WTC11 (cell line): Measurements from ENCODE around the gene CDH22. TPM values are rescaled to one million over a fixed set of nuclear protein-coding genes. Genes with fewer than 3 reads are reported as not detected.

Source experiments
- ATAC-seq: fragments of 200-7000 bp; cut with Tn5 transposase; 2 replicates; pipeline ENCODE4 v1.10.0; 2021; ENCODE audit warnings: mild to moderate bottlenecking, moderate library complexity
- CTCF ChIA-PET: fragments of 300-600 bp; sonication (Branson Sonifier 250); formaldehyde crosslinking; loops from one replicate; lab custom pipeline; 2021; ENCODE audit warnings: antibody characterized with exemption; lab: Charles Lee
- POLR2A ChIA-PET: fragments of 350-600 bp; sonication (Branson Sonifier 250); formaldehyde crosslinking; loops from one replicate; lab custom pipeline; 2021; ENCODE audit warnings: antibody characterized with exemption; lab: Charles Lee
- DNase-seq: peaks from one replicate; pipeline ENCODE4 v3.0.0; 2021; ENCODE audit warnings: low spot score
- H3K27ac Mint-ChIP-seq: 2 replicates; pipeline ENCODE4 v1.8.0; 2021; ENCODE audit warnings: mixed read lengths
- H3K27me3 Mint-ChIP-seq: 2 replicates; pipeline ENCODE4 v1.8.0; 2021; ENCODE audit warnings: low read depth, mild to moderate bottlenecking, moderate library complexity, mixed read lengths
- H3K36me3 Mint-ChIP-seq: 2 replicates; pipeline ENCODE4 v1.8.0; 2021; ENCODE audit warnings: mixed read lengths
- H3K4me1 Mint-ChIP-seq: 2 replicates; pipeline ENCODE4 v1.8.0; 2022; ENCODE audit warnings: mixed read lengths
- H3K4me3 Mint-ChIP-seq: 2 replicates; pipeline ENCODE4 v1.8.0; 2021; ENCODE audit warnings: mild to moderate bottlenecking, moderate library complexity, mixed read lengths
- H3K9me3 Mint-ChIP-seq: 2 replicates; pipeline ENCODE4 v1.8.0; 2021; ENCODE audit warnings: mixed read lengths
- AFF4 ChIP-seq: sonication (generic); formaldehyde crosslinking; IDR thresholded peaks from 2 replicates; pipeline ENCODE4 v1.8.1; 2023; ENCODE audit warnings: mild to moderate bottlenecking, missing genetic modification reagents, borderline replicate concordance
- ATF6 ChIP-seq: sonication (generic); formaldehyde crosslinking; IDR thresholded peaks from 2 replicates; pipeline ENCODE4 v1.8.1; 2023; ENCODE audit warnings: mild to moderate bottlenecking, missing genetic modification reagents
- CBFB ChIP-seq: sonication (generic); formaldehyde crosslinking; IDR thresholded peaks from 2 replicates; pipeline ENCODE4 v1.8.1; 2022; ENCODE audit warnings: mild to moderate bottlenecking, low read depth, missing genetic modification reagents
- CTCF ChIP-seq: fragments of 200-600 bp; IDR thresholded peaks from 2 replicates; pipeline ENCODE4 v1.8.0; 2022; ENCODE audit warnings: antibody characterized with exemption
- ELF4 ChIP-seq: sonication (generic); formaldehyde crosslinking; IDR thresholded peaks from 2 replicates; pipeline ENCODE4 v1.8.1; 2022; ENCODE audit warnings: low read depth, mild to moderate bottlenecking, moderate library complexity, missing genetic modification reagents
- EMX1 ChIP-seq: fragments of 250-450 bp; sonication (Bioruptor Pico); IDR thresholded peaks from 2 replicates; pipeline ENCODE4 v1.8.0; 2021; ENCODE audit warnings: mild to moderate bottlenecking
- IRF2 ChIP-seq: sonication (generic); formaldehyde crosslinking; IDR thresholded peaks from 2 replicates; pipeline ENCODE4 v1.8.0; 2022; ENCODE audit warnings: low read depth, missing genetic modification reagents, borderline replicate concordance
- MLX ChIP-seq: sonication (generic); formaldehyde crosslinking; IDR thresholded peaks from 2 replicates; pipeline ENCODE4 v1.8.1; 2023; ENCODE audit warnings: mild to moderate bottlenecking, missing genetic modification reagents, moderate library complexity
- NR3C1 ChIP-seq: sonication (generic); formaldehyde crosslinking; conservative IDR thresholded peaks from 2 replicates; pipeline ENCODE4 v1.8.1; 2023; ENCODE audit warnings: low read depth, mild to moderate bottlenecking, missing genetic modification reagents
- PRRX2 ChIP-seq: fragments of 250-450 bp; sonication (Bioruptor Pico); IDR thresholded peaks from 2 replicates; pipeline ENCODE4 v1.8.0; 2021; ENCODE audit warnings: mild to moderate bottlenecking
- TEAD1 ChIP-seq: sonication (generic); formaldehyde crosslinking; IDR thresholded peaks from 2 replicates; pipeline ENCODE4 v1.8.0; 2022; ENCODE audit warnings: mild to moderate bottlenecking, missing genetic modification reagents
- ZBTB21 ChIP-seq: sonication (generic); formaldehyde crosslinking; IDR thresholded peaks from 2 replicates; pipeline ENCODE4 v1.8.1; 2023; ENCODE audit warnings: mild to moderate bottlenecking, missing genetic modification reagents, borderline replicate concordance
- ZMAT4 ChIP-seq: fragments of 250-450 bp; sonication (Bioruptor Pico); IDR thresholded peaks from 2 replicates; pipeline ENCODE4 v1.9.0; 2021; ENCODE audit warnings: mild to moderate bottlenecking
- ZNF138 ChIP-seq: sonication (generic); formaldehyde crosslinking; conservative IDR thresholded peaks from 2 replicates; pipeline ENCODE4 v1.8.1; 2022; ENCODE audit warnings: mild to moderate bottlenecking, moderate library complexity, missing genetic modification reagents
- total RNA-seq: library from RNA; stranded (reverse); gene quantifications from 3 replicates; pipeline ENCODE4 v1.2.3, GENCODE V29; 2021
- TF ChIP-seq, protein P1 (sequence below): sonication (generic); formaldehyde crosslinking; IDR thresholded peaks from 2 replicates; pipeline ENCODE4 v1.8.0; 2022; ENCODE audit warnings: mild to moderate bottlenecking, missing genetic modification reagents
- TF ChIP-seq, protein P2 (sequence below): sonication (generic); formaldehyde crosslinking; conservative IDR thresholded peaks from 2 replicates; pipeline ENCODE4 v1.8.1; 2022; ENCODE audit warnings: mild to moderate bottlenecking, missing genetic modification reagents
- TF ChIP-seq, protein P3 (sequence below): sonication (generic); formaldehyde crosslinking; IDR thresholded peaks from 2 replicates; pipeline ENCODE4 v1.8.1; 2023; ENCODE audit warnings: mild to moderate bottlenecking, missing genetic modification reagents
- TF ChIP-seq, protein P4 (sequence below): fragments of 250-450 bp; sonication (Bioruptor Pico); IDR thresholded peaks from 2 replicates; pipeline ENCODE4 v1.9.0; 2021; ENCODE audit warnings: mild to moderate bottlenecking
- TF ChIP-seq, protein P5 (sequence below): sonication (generic); formaldehyde crosslinking; IDR thresholded peaks from 2 replicates; pipeline ENCODE4 v1.8.0; 2023; ENCODE audit warnings: missing genetic modification reagents, mild to moderate bottlenecking, borderline replicate concordance

Gene CDH22
- total RNA-seq, 1 experiment from 2014 or later, result 0.13 TPM

DNA sequence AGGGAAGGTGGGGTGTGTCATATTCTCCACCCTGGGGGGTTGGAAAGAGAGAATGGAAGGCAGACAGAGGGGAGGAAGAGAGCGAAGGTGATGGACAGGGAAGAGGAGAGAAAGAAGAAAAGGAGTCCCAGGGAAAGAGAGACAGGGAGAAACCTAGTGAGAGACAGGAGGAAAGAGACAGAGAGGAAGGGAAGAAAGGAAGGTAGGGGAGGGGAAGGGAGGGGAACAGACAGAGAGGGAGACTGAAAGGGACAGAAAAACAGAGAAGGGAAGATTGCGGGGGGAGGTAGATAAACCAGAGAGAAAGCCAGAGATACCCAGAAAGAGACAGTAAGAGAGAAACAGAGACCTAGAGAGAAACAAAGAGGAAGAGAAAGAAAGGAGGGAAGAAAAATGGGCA is 88.4 kb downstream of the CDH22 start:
- ATAC-seq (no peak), DNase-seq (no peak)
- Mint-ChIP-seq H3K36me3 (no peaks in the 10 kb centered on the region), H3K9me3 (no peaks in the 10 kb centered on the region), H3K4me3 (no peak overlapping the region), H3K4me1 (peaks cover 56% of the 10 kb centered on the region), H3K27ac (no peak overlapping the region), H3K27me3 (no peaks in the 10 kb centered on the region; the same call in 1 of the 2 replicates)
- POLR2A ChIA-PET, result no interaction called here
- CTCF ChIA-PET, result interaction anchor here (0.8 to 1.1 kb wide), 2 partner anchors 13 to 87 kb away, joined by 3 to 4 read pairs; no protein-coding TSS in a partner anchor
- TF ChIP-seq MLX (CRISPR knock-in tag), result no peak
- TF ChIP-seq CTCF, result no peak
- no peak for TF ChIP-seq TEAD1 (CRISPR knock-in tag)
- TF ChIP-seq ELF4 (CRISPR knock-in tag), result no peak
- no peak for TF ChIP-seq ZBTB21
- no peak for TF ChIP-seq PRRX2
- TF ChIP-seq ZNF138 (CRISPR knock-in tag), result no peak
- TF ChIP-seq EMX1 (CRISPR knock-in tag), result no peak
- TF ChIP-seq, protein P1, sequence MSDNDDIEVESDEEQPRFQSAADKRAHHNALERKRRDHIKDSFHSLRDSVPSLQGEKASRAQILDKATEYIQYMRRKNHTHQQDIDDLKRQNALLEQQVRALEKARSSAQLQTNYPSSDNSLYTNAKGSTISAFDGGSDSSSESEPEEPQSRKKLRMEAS (CRISPR knock-in tag), result no peak
- no peak for TF ChIP-seq IRF2 (CRISPR knock-in tag)
- TF ChIP-seq, protein P2, sequence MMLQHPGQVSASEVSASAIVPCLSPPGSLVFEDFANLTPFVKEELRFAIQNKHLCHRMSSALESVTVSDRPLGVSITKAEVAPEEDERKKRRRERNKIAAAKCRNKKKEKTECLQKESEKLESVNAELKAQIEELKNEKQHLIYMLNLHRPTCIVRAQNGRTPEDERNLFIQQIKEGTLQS, result no peak
- TF ChIP-seq ATF6 (CRISPR knock-in tag), result no peak
- TF ChIP-seq NR3C1, result no peak
- TF ChIP-seq, protein P3, sequence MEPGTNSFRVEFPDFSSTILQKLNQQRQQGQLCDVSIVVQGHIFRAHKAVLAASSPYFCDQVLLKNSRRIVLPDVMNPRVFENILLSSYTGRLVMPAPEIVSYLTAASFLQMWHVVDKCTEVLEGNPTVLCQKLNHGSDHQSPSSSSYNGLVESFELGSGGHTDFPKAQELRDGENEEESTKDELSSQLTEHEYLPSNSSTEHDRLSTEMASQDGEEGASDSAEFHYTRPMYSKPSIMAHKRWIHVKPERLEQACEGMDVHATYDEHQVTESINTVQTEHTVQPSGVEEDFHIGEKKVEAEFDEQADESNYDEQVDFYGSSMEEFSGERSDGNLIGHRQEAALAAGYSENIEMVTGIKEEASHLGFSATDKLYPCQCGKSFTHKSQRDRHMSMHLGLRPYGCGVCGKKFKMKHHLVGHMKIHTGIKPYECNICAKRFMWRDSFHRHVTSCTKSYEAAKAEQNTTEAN (CRISPR knock-in tag), result no peak
- TF ChIP-seq ZMAT4 (CRISPR knock-in tag), result no peak
- TF ChIP-seq AFF4 (CRISPR knock-in tag), result no peak
- TF ChIP-seq, protein P4, sequence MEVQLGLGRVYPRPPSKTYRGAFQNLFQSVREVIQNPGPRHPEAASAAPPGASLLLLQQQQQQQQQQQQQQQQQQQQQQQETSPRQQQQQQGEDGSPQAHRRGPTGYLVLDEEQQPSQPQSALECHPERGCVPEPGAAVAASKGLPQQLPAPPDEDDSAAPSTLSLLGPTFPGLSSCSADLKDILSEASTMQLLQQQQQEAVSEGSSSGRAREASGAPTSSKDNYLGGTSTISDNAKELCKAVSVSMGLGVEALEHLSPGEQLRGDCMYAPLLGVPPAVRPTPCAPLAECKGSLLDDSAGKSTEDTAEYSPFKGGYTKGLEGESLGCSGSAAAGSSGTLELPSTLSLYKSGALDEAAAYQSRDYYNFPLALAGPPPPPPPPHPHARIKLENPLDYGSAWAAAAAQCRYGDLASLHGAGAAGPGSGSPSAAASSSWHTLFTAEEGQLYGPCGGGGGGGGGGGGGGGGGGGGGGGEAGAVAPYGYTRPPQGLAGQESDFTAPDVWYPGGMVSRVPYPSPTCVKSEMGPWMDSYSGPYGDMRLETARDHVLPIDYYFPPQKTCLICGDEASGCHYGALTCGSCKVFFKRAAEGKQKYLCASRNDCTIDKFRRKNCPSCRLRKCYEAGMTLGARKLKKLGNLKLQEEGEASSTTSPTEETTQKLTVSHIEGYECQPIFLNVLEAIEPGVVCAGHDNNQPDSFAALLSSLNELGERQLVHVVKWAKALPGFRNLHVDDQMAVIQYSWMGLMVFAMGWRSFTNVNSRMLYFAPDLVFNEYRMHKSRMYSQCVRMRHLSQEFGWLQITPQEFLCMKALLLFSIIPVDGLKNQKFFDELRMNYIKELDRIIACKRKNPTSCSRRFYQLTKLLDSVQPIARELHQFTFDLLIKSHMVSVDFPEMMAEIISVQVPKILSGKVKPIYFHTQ (CRISPR knock-in tag), result no peak
- TF ChIP-seq, protein P5, sequence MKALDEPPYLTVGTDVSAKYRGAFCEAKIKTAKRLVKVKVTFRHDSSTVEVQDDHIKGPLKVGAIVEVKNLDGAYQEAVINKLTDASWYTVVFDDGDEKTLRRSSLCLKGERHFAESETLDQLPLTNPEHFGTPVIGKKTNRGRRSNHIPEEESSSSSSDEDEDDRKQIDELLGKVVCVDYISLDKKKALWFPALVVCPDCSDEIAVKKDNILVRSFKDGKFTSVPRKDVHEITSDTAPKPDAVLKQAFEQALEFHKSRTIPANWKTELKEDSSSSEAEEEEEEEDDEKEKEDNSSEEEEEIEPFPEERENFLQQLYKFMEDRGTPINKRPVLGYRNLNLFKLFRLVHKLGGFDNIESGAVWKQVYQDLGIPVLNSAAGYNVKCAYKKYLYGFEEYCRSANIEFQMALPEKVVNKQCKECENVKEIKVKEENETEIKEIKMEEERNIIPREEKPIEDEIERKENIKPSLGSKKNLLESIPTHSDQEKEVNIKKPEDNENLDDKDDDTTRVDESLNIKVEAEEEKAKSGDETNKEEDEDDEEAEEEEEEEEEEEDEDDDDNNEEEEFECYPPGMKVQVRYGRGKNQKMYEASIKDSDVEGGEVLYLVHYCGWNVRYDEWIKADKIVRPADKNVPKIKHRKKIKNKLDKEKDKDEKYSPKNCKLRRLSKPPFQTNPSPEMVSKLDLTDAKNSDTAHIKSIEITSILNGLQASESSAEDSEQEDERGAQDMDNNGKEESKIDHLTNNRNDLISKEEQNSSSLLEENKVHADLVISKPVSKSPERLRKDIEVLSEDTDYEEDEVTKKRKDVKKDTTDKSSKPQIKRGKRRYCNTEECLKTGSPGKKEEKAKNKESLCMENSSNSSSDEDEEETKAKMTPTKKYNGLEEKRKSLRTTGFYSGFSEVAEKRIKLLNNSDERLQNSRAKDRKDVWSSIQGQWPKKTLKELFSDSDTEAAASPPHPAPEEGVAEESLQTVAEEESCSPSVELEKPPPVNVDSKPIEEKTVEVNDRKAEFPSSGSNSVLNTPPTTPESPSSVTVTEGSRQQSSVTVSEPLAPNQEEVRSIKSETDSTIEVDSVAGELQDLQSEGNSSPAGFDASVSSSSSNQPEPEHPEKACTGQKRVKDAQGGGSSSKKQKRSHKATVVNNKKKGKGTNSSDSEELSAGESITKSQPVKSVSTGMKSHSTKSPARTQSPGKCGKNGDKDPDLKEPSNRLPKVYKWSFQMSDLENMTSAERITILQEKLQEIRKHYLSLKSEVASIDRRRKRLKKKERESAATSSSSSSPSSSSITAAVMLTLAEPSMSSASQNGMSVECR (CRISPR knock-in tag), result no peak
- TF ChIP-seq CBFB (CRISPR knock-in tag), result no peak
